Esophagus muscularis mucosa (tissue), 4 donors: Measurements from ENCODE around the gene DAND5.

Source experiments
- EP300 ChIP-seq: sonication (generic); formaldehyde crosslinking; IDR thresholded peaks from one replicate; pipeline ENCODE4 v1.6.1; 2017; ENCODE audit warnings: antibody characterized with exemption
- POLR2A ChIP-seq: fragments of 450-650 bp; IDR thresholded peaks from one replicate; pipeline ENCODE4 v1.6.1; 2017; ENCODE audit warnings: antibody characterized with exemption, moderate library complexity, mild to moderate bottlenecking, low read depth
- POLR2AphosphoS5 ChIP-seq, 2 donors: sonication (generic); formaldehyde crosslinking; IDR thresholded peaks; one replicate each; pipeline ENCODE4 v1.6.1; 2017; ENCODE audit warnings: antibody characterized with exemption in 2 of 2
- TF ChIP-seq, protein P1 (sequence below), 3 experiments: fragments of 200-600 bp in 2 of 3; fragments of 450-650 bp in 1 of 3; sonication (generic) in 2 of 3; IDR thresholded peaks; one replicate each; pipeline ENCODE4 v1.5.1; 2017 to 2019; ENCODE audit warnings: antibody characterized with exemption in 3 of 3, mild to moderate bottlenecking in 2 of 3, moderate library complexity in 1 of 3

- TF ChIP-seq, protein P1, sequence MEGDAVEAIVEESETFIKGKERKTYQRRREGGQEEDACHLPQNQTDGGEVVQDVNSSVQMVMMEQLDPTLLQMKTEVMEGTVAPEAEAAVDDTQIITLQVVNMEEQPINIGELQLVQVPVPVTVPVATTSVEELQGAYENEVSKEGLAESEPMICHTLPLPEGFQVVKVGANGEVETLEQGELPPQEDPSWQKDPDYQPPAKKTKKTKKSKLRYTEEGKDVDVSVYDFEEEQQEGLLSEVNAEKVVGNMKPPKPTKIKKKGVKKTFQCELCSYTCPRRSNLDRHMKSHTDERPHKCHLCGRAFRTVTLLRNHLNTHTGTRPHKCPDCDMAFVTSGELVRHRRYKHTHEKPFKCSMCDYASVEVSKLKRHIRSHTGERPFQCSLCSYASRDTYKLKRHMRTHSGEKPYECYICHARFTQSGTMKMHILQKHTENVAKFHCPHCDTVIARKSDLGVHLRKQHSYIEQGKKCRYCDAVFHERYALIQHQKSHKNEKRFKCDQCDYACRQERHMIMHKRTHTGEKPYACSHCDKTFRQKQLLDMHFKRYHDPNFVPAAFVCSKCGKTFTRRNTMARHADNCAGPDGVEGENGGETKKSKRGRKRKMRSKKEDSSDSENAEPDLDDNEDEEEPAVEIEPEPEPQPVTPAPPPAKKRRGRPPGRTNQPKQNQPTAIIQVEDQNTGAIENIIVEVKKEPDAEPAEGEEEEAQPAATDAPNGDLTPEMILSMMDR (IDR thresholded peaks at IDR 0.05), result no peak
- peak; percentile 36 to 41 for TF ChIP-seq POLR2AphosphoS5 (IDR thresholded peaks at IDR 0.05)
- peak; percentile 19 for TF ChIP-seq POLR2A
- TF ChIP-seq EP300, result no peak
Observed at GRCh38 chr19:13012690-13013608, 43.6 kb downstream of the DAND5 start.
